COLO829 (cell line): Measurements from ENCODE around the gene MSH3.
"Not testable (repeated sequence)": the region's sequence is repeated elsewhere in the genome, so short reads cannot be mapped to it uniquely, and the experiment has no call there.

Experiments used
- DNase-seq: peaks from one replicate; pipeline ENCODE4 v3.0.0; 2012; ENCODE audit warnings: low spot score

Gene MSH3

GRCh38 chr5:80797428-80798024, 143.1 kb downstream of the MSH3 start:
- DNase-seq, result no peak

GRCh38 chr5:80798166-80798565, 143.7 kb downstream of the MSH3 start:
- no peak for DNase-seq

GRCh38 chr5:80798633-80799032, 144.2 kb downstream of the MSH3 start:
- DNase-seq, result no peak

- DNase-seq, result no peak
Observed at GRCh38 chr5:80799041-80799440, 144.6 kb downstream of the MSH3 start.

GRCh38 chr5:80799573-80799972, 145.1 kb downstream of the MSH3 start:
- DNase-seq, result no peak

GRCh38 chr5:80804332-80804731, 149.9 kb downstream of the MSH3 start:
- no peak for DNase-seq

- no peak for DNase-seq
Observed at GRCh38 chr5:80805038-80805437, 150.6 kb downstream of the MSH3 start.

GRCh38 chr5:80806929-80807328, 152.5 kb downstream of the MSH3 start:
- DNase-seq, result no peak

GRCh38 chr5:80809451-80809850, 155.0 kb downstream of the MSH3 start:
- no peak for DNase-seq

GRCh38 chr5:80810425-80810824, 156.0 kb downstream of the MSH3 start:
- no peak for DNase-seq

- no peak for DNase-seq
Observed at GRCh38 chr5:80816590-80816989, 162.1 kb downstream of the MSH3 start.

- DNase-seq, result no peak
Observed at GRCh38 chr5:80820685-80821084, 166.2 kb downstream of the MSH3 start.

- DNase-seq, result no peak
Observed at GRCh38 chr5:80822640-80823039, 168.2 kb downstream of the MSH3 start.

GRCh38 chr5:80824159-80824558, 169.7 kb downstream of the MSH3 start:
- DNase-seq, result not testable (repeated sequence)

GRCh38 chr5:80825786-80826460, 171.5 kb downstream of the MSH3 start:
- no peak for DNase-seq

GRCh38 chr5:80834710-80835109, 180.3 kb downstream of the MSH3 start:
- DNase-seq, result no peak

- DNase-seq, result peak; percentile 2
Observed at GRCh38 chr5:80835128-80835527, 180.7 kb downstream of the MSH3 start.

GRCh38 chr5:80837679-80838078, 183.2 kb downstream of the MSH3 start:
- no peak for DNase-seq

- DNase-seq, result not testable (repeated sequence)
Observed at GRCh38 chr5:80841026-80841797, 186.8 kb downstream of the MSH3 start.

- not testable (repeated sequence) for DNase-seq
Observed at GRCh38 chr5:80846422-80846821, 192.0 kb downstream of the MSH3 start.

- not testable (repeated sequence) for DNase-seq
Observed at GRCh38 chr5:80850168-80850567, 195.7 kb downstream of the MSH3 start.

GRCh38 chr5:80852331-80853245, 198.1 kb downstream of the MSH3 start:
- no peak for DNase-seq
